GM19372 (cell line): ENCODE data around the gene RALGPS1.

ENCODE experiments used
- ATAC-seq: cut with Tn5 transposase; IDR thresholded peaks from one replicate; pipeline ENCODE4 v1.9.1; 2021; ENCODE audit warnings: mild to moderate bottlenecking, low read depth, moderate library complexity; ENCODE audit not compliant: unreplicated experiment

The RALGPS1 gene

DNA sequence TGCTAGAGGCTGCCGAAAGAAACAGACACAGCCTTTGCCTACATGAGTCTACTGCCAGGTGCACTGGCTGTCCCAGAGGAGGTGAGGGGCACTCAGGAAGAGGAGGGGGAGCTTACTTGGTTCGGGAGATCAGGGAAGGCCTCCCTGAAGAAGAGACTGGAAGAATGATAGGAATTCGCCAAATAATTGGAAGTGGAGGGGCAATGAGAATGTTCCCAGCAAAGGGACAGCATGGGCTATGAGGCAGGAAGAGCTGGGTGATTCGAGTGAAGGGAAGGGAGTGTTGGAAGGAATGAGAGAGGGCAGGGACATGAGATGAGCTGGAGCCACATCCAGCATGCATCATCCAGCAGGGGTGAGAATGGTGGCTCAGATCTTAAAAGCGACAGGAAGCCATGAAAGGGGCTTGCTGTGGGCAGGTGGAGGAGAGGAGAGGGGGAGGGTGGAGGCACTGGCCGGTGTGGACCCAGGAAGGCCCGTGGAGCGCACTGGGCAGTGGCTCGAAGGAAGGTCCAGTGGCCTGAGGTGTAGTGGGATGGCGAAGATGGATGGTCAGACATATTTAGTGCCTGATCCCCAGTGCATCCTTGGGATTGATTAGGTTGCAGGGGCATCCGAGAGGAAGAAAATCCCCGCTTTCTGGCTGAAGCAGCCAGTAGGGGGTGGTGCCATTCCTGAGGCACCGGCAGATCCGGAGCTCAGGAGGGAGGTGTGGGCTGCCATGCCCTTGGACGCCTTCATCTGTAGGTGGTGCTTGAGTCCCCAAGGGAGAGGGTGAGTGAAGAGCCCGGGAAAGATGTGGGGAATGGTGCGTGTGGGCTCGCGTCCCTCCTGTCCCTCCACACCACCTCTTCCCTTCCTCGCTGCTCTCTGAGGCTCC lies 296.5 kb downstream of the RALGPS1 start:
- ATAC-seq = no peak

DNA sequence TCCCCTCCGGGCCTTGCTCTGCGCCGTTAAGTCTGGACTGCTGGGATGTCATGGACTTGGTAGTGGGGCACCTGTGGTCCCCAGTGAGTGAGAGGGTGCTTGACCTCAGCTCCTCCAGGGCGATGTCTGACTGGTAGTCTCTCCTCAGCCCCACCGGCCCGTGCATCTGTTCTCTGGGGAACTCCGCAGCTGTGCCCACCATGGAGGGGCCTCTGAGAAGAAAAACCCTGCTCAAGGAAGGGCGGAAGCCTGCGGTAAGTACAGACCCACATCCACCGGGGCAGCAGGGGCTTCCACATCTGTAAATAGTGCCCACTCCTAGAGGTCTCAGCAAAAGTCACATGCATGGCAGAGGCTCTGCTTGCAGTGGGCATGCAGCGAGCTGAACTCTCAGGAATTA lies 297.4 kb downstream of the RALGPS1 start:
- ATAC-seq = no peak

DNA sequence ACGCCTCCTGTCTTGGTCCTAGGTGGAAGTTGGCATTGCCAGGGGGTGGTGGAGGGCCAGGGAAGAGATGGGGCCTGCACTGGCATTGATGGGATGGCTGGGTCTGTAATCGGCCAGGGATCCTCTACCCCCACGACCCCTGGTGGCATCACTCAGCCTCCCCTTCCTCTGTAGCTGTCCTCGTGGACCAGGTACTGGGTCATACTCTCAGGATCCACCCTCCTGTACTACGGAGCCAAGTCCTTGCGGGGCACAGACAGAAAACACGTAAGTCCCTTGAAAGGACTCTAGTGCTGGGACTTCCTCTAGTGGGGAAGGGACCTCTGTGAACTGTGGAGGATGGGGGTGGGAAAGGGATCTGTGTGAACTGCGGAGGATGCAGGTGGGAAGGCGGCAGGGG lies 297.9 kb downstream of the RALGPS1 start:
- ATAC-seq = no peak

DNA sequence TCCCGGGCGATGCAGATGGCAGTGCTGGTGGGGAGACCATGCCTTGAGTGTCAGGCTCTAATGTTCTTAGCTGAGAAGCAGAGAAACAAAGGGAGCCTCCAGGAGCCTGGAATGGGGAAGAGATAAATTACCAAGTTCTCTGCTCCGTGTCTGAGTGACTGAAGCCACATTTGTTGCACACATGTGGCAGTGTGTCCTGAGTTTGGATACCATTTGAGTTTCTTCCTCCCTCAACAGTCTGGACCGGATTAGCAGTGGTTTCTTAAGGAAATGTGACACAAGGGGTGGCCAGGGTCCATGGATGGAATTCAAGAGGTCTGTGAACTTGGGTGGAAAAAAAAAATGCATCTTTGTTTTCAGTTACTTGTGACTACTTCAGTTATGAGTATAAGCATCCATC lies 299.3 kb downstream of the RALGPS1 start:
- ATAC-seq = no peak

DNA sequence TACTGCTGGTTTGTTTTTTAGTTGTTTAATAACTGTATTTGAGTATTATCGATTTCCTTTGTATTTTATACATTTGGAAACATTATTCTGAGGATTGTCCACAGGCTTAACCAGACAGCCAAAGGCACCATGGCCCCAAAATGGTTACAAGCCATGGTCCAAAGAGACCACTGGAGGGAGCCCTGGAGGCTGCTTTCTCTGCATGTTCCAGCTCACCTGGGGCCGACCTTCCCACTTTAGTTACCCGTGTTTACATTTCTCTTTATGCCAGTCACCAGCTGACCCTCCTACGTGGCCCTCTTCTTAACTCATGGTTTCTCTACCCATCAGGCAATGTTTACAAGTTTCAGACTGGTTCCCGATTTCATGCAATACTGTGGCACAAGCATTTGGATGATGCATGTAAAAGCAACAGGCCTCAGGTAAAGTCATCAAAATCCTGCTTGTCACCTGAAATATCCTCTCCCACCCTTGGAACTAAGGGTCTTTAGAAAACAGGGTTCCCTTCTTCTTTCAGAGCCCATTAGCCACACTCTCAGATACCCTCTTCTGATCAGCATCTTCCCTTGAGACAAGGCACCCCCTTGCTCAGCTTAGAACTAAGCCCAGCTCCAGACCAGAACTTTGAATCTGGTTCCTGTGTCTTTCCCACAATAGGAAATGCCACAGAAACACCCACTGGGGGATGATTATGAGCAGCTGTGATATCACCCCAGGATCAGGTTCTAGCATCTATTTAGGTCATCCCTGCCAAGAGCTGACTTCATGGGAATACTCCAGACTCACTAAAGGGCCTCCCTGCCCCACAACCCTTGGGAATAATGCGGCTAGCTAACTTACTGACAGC lies 300.1 kb downstream of the RALGPS1 start:
- peak; percentile 53 for ATAC-seq

DNA sequence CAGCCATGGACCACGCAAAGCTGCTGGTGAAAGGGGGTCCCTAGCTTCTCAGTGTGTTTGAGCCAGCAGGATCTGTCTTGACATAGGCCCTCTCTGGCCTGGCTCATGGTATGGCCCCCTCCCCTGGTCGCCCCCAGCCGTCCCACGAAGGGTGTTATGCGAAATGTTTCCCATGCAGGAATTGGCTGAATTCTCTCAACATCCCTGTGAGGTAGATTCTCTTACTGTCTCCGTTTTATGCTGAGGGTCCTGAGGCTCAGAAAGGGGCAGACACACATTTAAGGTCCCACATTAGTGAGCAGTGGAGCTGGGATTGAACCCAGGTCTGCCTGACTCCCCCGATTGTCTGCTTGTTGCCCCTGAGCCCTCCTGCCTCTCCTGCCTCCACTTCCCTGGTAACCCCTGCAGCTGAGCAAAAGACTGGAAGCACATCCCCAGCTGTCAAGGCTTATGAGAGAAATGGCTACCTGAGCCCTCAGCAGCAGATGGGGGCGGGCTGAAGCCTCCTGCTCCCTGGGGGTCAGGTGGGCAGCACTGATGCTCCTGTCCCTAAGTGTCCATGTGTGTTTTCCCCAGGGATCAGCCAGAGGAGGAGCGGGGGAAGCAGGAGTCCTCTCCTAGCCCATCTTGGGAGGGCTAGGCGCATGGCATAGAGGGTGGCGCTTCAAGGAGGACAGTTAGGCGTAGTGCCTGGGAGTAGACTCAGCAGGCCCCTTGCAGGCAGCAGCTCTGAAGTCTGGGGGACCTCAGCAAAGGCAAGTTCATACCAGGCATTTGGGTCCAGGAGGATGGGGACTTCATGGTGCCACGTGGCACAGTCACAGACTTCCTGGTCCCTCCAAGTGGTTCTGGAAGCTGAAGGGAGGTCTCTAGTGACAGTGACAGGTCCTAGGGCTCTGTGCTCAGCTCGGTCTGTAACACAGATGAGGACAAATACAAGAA lies 301.0 kb downstream of the RALGPS1 start:
- ATAC-seq = no peak

DNA sequence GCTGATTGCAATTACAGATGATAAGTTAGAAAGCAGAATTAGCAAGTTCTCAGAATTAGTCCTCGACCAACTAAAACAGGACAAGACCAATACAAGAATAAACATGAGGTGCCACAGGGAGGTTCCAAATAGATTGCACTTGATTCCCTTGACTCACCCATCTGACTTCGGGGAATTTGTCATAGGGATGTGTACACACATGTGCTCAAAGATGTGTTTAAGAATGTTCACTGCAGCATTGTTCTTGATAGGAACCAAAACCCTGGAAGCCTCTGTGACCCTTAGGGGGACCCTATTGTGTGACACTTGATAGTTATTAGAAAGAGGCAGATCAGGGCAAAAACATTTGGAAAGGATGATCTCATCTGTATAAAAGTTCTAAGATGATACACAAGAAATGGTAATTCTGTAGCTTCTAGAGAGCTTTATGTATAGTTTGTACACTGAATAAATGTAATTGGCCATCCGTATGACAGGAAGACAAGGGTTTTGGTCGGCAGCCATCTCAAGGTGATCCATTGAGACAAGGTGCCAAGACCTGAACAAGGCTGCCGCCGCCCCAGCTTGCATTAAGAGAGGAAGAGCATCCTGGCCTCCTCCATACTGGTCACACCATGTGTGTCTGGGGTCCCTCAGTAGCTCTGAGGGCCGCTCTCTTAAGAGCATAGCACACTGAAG lies 301.8 kb downstream of the RALGPS1 start:
- no peak for ATAC-seq

DNA sequence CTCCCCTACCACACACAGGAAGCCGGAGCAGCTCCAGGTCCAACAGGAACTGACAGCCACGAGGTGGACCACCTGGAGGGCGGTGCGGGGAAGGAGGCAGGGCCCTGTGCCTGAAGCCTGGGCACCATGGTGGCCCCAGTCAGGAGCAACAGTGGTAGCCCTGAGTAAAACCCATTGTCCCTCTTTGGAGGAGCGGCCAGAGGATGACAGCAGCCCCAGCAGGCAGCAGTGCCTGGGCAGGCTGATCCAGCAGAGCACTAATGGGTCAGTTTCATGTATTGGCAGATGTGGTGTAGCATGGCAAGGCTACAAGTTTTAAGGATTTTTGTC lies 302.3 kb downstream of the RALGPS1 start:
- no peak for ATAC-seq

DNA sequence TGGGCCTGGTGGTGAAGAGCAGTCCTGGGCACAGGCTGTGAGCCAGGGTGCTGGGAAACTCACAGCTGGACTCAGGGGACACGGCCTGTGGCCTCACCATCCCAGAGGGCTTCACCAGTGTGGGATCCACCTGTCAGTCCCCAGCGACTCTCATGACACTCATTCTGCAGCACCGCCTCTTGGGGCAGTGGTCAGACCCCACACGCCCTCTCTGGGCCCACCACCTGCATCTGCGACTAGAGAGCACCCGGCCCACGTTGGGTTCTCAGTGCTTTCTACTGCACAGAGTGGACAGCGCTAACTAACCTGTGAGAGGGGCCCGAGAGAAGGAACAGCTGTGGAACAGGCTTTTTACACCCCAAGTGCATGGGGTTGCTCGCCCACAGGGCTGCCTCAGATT lies 304.2 kb downstream of the RALGPS1 start:
- no peak for ATAC-seq

DNA sequence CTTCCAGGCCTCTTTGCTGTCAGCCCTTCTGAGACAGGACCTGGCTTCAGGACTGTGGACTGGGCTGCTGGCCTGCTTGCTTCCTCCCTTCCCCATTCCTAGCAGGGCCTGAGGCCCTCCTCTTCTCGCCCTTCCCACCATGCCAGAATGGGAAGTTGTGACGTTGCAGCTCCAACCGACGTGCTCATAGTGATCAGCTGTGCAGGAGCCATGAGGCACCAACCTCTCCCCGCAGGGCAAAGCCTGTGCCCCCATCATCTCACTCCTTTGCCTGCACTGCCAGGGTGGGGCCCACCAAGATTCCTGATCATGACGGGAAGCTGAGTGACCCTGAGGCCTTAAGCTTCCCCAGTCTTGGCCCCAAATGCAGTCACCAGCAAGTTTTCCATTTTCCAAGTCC lies 304.9 kb downstream of the RALGPS1 start:
- no peak for ATAC-seq

DNA sequence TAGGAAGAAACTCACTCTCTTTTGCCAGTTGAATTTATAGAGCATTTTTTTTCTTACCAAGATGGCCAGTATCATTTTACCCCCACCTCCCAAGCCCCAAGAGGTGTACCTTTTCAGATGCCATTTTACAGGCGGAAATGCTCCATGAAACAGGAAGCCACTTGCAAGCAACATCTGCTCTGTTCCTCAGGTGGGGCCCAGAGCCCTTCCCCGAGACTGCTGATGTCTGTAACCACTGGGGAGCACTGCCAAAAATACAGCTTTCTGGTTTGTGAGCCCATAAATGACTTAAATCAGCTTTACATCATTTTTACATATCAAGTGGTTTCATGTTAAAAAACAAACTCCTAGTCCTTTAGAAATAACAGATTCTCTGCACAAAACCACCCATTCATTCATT lies 307.1 kb downstream of the RALGPS1 start:
- no peak for ATAC-seq

DNA sequence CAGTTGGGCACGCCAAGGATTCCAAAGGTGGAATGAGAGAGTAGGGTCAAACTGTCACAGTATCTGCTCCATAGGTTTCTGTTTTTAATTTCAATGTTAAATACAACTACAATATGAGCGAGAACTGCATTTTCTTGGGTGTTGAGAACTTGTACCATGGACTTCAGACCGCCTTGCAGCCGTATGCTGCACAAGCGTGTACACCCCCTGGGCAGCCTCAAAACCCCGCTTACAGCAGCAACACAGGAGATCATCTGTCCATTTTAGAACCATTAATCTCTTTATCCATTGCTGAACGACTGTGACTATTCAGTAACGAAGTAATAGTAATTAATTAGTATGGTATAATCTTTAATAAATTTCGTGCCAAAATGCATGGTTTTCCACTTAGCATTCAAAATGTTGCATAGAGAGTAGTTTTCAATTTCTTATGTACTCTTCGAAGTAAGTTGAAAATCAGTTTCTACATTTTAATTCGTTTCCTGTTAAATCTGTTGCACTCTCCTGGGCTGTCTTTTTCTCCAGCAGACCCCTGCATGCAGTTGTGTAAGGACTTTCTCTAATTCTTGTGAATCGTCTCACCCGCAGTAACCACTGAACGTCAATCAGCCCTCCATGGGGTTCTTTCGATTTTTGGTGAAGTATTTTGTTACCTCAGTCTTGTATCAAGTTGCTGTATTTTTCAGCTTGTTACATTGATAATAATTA lies 308.0 kb downstream of the RALGPS1 start:
- ATAC-seq = no peak

DNA sequence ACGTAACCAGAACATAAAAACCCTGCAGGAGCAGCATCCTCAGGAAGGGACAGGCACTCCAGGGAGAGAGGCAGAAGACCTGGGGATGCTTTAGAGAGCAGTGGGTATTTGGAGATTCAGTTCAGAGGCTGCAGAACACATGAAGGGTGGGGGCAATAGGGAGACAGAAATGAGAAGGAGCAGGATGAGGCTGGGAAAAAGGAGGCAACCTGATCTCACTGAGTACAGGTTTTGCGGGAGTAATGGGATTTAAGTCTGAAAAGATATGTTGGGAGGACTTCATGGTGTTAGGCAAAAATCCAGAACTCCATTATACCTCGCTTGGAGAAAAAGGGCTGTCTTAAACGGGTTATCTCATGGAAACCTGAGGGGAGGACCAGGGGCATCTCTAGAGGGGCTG lies 308.7 kb downstream of the RALGPS1 start:
- ATAC-seq = no peak

DNA sequence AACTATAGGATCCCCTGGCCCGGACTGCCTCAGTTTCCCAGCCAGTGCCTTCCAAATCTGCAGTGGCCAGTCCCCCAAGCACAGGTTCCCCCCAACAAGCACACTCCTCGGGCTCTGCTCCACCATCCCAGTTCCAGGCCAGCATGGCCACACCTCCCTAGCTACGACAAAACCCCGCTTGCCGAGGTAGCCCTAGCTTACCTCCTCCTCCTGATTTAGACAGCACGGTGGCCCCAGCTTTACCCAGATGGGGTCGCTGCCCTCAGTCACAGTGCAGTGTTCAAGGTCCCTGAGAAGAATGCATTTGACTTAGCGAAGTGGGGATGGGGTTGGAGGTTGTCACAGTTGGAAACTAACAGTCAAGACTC lies 309.2 kb downstream of the RALGPS1 start:
- ATAC-seq = no peak

DNA sequence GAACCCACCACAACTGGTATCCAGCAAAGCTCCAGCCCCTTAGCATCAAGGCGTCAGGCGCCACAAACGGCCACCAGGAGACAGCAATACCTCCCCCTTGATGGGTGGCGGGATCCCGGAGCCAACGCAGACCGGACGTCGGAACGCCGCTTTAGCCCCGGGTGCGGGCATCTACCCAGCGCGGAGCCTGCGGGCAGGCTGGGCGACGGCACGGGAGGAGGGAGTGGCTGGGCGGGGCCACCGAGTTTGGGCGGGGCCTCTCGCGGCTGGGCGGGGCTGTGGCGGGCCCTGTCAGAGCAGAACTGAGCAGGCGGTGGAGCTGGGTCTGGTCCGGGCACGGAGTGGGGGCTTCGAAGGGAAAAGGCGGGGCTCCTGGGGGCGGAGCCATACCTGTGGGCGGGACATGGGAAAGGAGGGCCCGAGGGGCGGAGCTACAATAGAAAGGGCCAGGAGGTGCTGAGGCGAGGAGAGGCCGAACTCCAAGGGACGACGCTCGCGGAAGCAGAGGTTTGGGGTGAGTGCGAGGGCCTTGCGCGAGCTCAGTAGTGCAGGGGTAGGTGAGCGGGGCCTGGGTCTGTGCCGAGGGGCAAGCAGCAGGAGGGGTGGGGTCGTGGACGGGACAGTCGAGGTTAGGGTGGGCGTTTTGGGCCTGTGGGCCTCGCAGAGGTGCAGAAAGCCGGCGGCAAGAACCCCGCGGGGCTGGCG lies 309.7 kb downstream of the RALGPS1 start:
- ATAC-seq = peak; percentile 53

DNA sequence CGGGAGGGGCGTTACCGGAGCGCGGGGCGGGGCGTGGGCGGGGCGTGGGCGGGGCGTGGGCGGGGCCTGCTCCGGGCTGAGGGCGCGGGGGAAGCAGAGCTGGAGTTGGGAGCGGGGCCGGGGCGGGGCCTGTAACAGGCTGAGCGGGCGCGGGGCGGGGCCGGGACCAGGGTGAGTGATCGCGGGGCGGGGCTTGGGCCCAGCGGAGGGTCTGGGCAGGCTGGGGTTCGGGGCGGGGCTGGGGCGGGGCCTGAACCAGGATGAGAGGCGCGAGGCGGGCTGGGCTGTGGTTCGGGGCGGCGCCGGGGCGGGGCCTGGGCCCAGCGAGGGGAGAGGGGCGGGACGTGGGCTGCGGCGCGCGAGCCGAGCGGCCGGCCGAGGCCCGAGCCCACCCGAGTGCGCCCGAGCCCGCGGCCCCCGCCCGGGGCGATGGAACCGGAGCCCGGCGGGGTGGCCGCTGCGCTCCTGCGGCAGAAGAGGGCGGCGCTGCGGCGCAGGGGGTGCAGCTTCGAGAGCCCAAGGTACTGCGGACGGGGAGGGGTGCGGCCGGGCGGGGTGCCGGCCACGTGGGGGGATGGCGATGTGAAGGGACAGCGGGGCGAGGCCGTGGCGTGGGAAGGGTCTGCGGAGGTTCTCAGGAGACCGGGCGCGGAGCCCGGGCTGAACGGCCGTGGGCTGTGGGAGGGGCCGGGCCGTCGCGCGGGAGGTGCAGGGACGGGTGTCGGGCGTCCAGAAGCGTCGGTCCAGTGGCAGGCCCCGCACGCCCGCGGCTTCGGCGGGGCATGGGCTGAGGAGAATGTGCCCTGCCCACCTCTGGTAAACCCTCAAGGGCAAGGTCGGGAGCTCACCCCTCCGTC lies 310.5 kb downstream of the RALGPS1 start:
- peak; percentile 59 for ATAC-seq

DNA sequence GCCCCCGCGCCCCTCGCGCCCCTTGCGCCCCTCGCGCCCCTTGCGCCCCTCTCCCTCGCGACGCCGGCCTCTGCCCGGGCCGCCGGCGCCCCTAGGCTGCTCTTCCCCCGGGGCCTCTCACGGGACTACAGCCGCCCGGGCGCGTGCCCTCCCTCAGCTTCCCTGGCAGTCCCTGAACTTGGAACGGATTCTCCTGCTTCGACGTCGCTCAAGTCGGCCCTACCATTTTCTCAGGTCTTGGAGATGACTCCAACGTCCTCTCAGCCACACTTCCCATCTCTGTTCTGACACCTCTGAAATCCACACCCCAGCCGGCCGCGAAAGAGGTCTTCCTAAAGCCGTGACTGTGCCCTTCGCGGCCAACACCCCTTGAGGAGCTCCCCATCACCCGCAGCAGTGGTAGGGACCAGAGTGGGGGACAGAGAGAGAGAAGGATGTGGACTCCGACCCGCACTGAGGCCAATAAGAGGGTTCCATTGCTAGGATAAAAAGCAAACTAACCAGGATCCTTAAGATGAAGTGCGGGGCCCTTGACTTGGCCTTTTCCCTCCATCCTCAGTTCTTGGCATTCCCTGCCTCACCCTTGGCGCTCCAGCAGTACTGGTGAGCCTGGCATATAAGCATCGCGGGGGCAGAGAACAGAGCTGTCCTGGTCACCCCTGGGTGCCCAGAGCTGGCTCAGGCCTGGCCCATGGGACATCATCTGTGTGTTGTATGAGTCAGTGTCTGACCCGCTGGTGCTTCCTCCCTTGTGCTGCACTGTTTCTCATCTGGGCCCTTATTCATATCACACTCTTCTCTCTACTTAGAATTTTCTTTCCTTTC lies 311.4 kb downstream of the RALGPS1 start:
- ATAC-seq = no peak
